GM19193 (cell line): ENCODE results near the gene HOXD4.

ENCODE experiments used
- POLR2A ChIP-seq: IDR thresholded peaks from 4 replicates; pipeline ENCODE4 v1.6.1; 2011; ENCODE audit not compliant: insufficient read depth, insufficient read length; ENCODE audit errors: extremely low read depth

The HOXD4 gene

GRCh38 chr2:176152350-176153181 is 1.2 kb downstream of the HOXD4 start:
- no peak for TF ChIP-seq POLR2A

GRCh38 chr2:176154576-176155252 is 3.4 kb downstream of the HOXD4 start:
- TF ChIP-seq POLR2A, result no peak

- TF ChIP-seq POLR2A, result no peak
Observed at GRCh38 chr2:176155356-176156044, 4.2 kb downstream of the HOXD4 start.

- no peak for TF ChIP-seq POLR2A
Observed at GRCh38 chr2:176156301-176156806, 5.0 kb downstream of the HOXD4 start.

GRCh38 chr2:176156807-176157498 is 5.6 kb downstream of the HOXD4 start, which contains the start of gene HOXD3:
TSS of gene HOXD3 (plus strand) at chr2:176157307. CDS start at chr2:176169115, 11,808 bp downstream.
- no peak for TF ChIP-seq POLR2A

- no peak for TF ChIP-seq POLR2A
Observed at GRCh38 chr2:176157499-176158185, 6.3 kb downstream of the HOXD4 start.

GRCh38 chr2:176158186-176158591 is 6.8 kb downstream of the HOXD4 start:
- TF ChIP-seq POLR2A, result no peak

GRCh38 chr2:176158855-176159662 is 7.7 kb downstream of the HOXD4 start:
- TF ChIP-seq POLR2A, result no peak

- TF ChIP-seq POLR2A, result no peak
Observed at GRCh38 chr2:176159663-176160250, 8.4 kb downstream of the HOXD4 start.

- no peak for TF ChIP-seq POLR2A
Observed at GRCh38 chr2:176160251-176160985, 9.1 kb downstream of the HOXD4 start.

GRCh38 chr2:176160986-176161824 is 9.9 kb downstream of the HOXD4 start:
- no peak for TF ChIP-seq POLR2A
